GM12874 (cell line): Measurements from ENCODE around the gene TEX13A.

Experiments
- TF ChIP-seq, protein P1 (sequence below): IDR thresholded peaks from 2 replicates; pipeline ENCODE4 v1.5.1; 2011; ENCODE audit warnings: low read depth, mild to moderate bottlenecking, control low read depth, low read length, moderate library complexity; ENCODE audit not compliant: insufficient read depth

TEX13A gene, protein sequence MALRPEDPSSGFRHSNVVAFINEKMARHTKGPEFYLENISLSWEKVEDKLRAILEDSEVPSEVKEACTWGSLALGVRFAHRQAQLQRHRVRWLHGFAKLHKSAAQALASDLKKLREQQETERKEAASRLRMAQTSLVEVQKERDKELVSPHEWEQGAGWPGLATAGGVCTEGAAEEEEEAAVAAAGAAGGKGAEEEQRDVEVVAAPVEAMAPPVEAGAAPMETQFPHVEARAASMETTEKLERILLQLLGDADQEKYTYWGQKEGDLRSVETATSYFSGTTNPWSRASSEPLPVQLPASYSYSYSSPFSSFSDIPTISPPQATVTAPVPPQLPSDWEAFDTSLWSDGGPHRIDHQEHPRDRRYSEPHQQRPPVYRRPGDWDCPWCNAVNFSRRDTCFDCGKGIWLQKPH

DNA sequence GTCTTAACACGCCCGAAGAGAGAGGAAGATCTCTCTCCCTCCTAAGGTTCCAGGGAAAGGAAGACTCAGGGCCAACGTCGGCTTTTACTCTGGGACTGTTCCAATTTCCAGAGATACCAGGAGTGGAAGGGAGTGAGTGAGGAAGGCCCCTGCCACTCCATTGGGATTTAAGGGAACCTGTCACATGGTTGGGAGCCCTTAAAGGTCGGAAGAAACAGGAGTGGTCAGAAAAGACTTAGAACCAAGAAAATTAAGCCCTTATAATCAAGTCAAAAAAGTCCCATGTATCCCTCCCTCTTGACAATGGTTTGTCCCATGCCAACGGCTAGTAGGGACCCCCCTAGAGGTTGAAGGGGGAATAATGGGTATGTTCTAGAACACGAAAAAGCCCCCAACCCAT is at the start of gene TEX13A:
TEX13A (minus strand) TSS at position 59 of the 400 bp plus-strand sequence. CDS start 297 bp downstream, outside the sequence.
- TF ChIP-seq, protein P1, sequence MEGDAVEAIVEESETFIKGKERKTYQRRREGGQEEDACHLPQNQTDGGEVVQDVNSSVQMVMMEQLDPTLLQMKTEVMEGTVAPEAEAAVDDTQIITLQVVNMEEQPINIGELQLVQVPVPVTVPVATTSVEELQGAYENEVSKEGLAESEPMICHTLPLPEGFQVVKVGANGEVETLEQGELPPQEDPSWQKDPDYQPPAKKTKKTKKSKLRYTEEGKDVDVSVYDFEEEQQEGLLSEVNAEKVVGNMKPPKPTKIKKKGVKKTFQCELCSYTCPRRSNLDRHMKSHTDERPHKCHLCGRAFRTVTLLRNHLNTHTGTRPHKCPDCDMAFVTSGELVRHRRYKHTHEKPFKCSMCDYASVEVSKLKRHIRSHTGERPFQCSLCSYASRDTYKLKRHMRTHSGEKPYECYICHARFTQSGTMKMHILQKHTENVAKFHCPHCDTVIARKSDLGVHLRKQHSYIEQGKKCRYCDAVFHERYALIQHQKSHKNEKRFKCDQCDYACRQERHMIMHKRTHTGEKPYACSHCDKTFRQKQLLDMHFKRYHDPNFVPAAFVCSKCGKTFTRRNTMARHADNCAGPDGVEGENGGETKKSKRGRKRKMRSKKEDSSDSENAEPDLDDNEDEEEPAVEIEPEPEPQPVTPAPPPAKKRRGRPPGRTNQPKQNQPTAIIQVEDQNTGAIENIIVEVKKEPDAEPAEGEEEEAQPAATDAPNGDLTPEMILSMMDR: no peak

DNA sequence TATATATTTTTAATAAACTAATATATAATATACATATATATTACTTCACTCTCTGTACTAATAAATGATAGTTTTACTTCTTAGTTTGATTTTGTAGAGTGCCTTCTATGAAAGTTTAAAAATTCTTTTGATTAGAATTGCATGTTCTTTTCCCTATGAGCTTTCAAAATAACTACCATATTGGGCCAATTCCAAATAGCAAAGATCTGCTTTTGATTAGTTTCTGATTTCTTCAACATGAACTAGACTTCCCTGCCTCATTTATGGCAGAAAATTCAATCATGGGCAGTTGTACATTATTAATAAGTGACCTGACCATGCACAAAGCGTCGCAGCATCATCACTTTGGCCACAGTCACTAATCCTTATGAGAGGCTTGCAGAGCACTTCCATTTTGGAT is 48.9 kb upstream of the TEX13A start:
- TF ChIP-seq, protein P1: no peak

DNA sequence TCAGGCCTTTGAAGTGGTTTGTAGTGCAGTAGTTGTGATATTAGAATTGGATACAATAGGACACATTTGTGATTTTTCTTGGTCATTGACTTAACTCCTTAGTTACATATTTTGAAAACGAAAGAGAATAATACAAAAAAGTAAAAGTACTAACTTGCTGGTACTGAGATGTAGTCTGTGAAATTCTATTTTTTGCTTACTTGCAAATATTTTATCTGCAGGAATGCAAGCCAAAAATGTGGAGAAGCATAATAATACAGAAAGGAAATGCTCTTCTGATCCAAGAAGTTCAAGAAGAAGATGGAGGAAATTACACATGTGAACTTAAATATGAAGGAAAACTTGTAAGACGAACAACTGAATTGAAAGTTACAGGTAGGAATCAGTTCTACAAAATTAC is 46.7 kb upstream of the TEX13A start:
- TF ChIP-seq, protein P1: no peak

DNA sequence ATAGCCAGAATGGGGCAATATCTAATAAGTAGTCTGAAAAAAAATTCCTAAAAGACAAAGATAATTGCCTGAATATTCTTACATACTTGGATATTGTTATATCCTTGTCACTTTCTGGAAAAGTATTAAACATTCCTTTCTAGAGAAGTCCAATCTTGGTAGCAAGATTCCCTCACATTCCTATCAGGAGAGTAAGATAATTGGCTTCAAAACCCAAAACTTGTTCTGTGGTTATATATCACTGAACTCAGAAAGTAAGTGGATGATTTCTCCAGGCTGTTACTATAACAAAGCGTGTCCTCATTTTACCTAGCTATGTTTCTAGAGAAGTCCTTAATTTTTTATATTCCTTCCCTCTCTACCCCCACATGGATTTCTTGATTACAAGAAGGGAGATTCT is 46.0 kb upstream of the TEX13A start:
- TF ChIP-seq, protein P1: no peak

DNA sequence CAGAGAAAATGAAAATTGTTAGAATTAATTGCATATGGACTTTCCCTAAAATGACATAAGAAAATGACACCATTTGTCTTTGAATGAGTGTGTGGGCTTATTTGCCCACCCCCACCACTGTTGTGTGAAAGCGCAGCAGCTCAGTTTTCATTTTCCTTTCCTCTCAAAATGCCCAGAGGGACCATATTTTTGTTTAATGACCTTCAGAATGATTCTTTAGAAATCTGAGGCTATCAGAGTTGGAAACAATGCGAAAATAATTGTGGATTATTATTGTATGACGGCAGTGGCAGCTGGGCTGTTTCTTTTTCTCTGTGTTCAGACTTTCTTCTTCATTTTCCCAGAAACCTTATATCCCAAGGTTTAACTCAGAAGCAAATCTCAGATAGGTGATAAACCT is 44.6 kb upstream of the TEX13A start:
- TF ChIP-seq, protein P1: no peak

DNA sequence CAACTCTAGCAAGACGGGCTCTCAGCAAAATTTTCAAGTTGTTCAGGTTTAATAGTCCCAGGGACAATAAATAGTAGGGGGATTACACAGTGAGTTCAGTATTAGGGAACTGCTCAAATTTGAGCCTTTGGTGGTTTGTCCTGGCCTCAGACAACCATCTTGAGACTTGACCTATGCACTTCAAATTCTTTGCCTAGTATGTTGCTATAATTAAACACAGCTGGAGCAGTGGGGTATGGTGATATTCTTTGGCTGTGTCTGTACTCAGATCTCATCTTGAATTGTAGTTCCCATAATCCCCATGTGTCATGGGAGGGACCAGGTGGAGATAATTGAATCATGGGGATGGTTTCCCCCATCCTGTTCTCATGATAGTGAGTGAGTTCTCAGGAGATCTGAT is 43.3 kb upstream of the TEX13A start:
- TF ChIP-seq, protein P1: no peak

DNA sequence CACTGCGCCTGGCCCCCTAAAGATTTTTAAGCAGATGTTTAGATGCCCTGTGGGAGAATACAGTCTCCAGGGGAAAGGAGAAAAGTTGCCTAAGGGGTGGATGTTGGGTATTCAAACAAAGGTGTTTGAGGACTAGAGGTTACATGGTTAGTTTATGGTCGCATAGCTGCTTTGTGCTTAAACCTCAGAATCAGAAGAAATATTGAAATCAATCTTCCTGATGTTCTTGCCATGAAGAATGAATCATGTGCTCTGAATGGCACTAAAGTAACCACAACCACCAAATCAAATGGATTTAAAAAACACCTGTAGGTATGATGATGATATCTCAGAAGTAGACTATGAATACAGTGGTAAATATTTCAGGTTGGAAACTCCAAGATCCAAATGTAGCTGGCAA is 42.7 kb upstream of the TEX13A start:
- TF ChIP-seq, protein P1: no peak
